Brain microvascular endothelial cell (primary cell): ENCODE data around the gene RALGAPA1.

Experiments used
- DNase-seq: peaks from one replicate; pipeline ENCODE4 v3.0.0-alpha.2; 2020
- H3K27ac ChIP-seq: fragments of 250-450 bp; sonication (Bioruptor Pico); 2 replicates; pipeline ENCODE4 v1.5.1; 2020; ENCODE audit warnings: mild to moderate bottlenecking, moderate library complexity
- H3K27me3 ChIP-seq: fragments of 250-450 bp; sonication (Bioruptor Pico); replicated peaks from 2 replicates; pipeline ENCODE4 v1.5.1; 2020; ENCODE audit warnings: mild to moderate bottlenecking
- H3K36me3 ChIP-seq: fragments of 250-450 bp; sonication (Bioruptor Pico); replicated peaks from 2 replicates; pipeline ENCODE4 v1.5.1; 2020; ENCODE audit warnings: mild to moderate bottlenecking
- H3K4me3 ChIP-seq: 2 replicates; pipeline ENCODE4 v1.5.1; 2011; ENCODE audit warnings: low read depth, mild to moderate bottlenecking, control low read depth, low read length, moderate library complexity
- in situ Hi-C: cut with HindIII; loops from 2 replicates; pipeline ENCODE4 v1.10.0; 2017; ENCODE audit warnings: low sequenced_read_pairs, low pct_ligation_motif_present
- TF ChIP-seq, protein P1 (sequence below): IDR thresholded peaks from 2 replicates; pipeline ENCODE4 v1.5.1; 2011; ENCODE audit warnings: low read depth, mild to moderate bottlenecking, moderate library complexity, low read length, control low read depth, inconsistent platforms; ENCODE audit errors: missing control alignments

RALGAPA1 gene

DNA sequence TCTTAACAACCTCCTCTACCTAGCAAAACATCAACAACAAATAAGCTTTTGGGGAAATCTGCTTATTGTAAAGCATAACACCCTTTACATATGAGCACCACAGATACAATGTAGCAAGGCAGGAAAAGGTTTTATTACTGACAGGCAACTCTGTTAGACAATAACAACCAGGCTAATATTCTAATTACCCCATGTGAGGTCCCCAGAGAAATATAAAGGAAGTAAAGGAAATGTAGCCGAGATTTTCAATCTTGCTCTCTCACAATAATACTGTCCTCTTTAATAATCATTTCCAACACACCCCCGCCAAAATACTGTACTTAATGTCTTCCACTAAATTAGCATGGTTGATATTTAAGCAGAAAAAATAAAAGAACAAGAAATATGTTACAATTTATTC lies 289.1 kb downstream of the RALGAPA1 start:
- in situ Hi-C loops: no loop called here

DNA sequence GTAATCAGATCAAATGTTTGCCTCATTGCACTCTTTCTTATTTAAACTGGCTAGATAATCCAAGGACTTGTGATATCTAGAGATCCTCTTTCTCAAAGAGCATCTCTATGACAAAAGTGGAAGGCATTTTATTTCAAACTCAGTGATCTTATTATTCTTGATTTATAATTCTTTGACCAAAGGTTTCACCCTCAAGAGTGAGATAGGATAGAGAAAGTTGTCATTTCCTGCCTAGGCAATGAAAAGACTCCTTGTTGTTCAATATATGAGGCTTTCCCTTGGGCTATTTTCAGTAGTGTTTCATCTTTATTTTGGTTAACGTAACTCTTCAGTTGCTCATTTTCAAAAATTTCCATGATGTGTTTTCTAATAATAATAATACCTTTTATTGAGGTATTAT lies 293.2 kb downstream of the RALGAPA1 start:
- no peaks in the 10 kb centered on the region for H3K36me3 ChIP-seq
- TF ChIP-seq, protein P1, sequence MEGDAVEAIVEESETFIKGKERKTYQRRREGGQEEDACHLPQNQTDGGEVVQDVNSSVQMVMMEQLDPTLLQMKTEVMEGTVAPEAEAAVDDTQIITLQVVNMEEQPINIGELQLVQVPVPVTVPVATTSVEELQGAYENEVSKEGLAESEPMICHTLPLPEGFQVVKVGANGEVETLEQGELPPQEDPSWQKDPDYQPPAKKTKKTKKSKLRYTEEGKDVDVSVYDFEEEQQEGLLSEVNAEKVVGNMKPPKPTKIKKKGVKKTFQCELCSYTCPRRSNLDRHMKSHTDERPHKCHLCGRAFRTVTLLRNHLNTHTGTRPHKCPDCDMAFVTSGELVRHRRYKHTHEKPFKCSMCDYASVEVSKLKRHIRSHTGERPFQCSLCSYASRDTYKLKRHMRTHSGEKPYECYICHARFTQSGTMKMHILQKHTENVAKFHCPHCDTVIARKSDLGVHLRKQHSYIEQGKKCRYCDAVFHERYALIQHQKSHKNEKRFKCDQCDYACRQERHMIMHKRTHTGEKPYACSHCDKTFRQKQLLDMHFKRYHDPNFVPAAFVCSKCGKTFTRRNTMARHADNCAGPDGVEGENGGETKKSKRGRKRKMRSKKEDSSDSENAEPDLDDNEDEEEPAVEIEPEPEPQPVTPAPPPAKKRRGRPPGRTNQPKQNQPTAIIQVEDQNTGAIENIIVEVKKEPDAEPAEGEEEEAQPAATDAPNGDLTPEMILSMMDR: no peak
- in situ Hi-C loops: no loop called here
- H3K27me3 ChIP-seq: no peaks in the 10 kb centered on the region
- DNase-seq: no peak
- no peak overlapping the region for H3K4me3 ChIP-seq
- no peak overlapping the region for H3K27ac ChIP-seq

More for the DNA sequence above, 289.1 kb downstream of the RALGAPA1 start:
- no peak for DNase-seq
- Histone ChIP-seq H3K27me3 (no peaks in the 10 kb centered on the region), H3K4me3 (no peak overlapping the region), H3K27ac (no peak overlapping the region), H3K36me3 (no peaks in the 10 kb centered on the region)
- TF ChIP-seq, protein P1: no peak

DNA sequence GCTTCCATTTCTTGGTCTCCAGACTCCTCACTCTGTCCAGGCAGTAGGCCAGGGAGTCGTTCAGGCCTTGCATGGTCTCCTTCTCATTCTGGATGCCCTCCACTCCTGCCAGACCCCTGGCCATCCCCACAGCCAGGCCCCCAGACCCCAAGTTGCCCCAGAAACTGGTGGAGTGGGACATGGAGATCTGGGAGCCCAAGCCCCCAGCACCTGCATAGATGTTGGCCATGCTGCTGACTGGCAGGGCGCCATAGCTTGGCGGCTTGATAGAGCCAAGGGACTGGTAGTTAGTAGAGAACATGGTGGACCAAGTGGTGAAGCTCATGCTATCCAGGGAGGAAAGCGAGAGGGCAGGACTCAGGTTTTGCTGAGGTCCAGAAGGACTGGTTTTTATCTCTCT lies 296.3 kb downstream of the RALGAPA1 start:
- in situ Hi-C loops: no loop called here
- Histone ChIP-seq H3K27ac (no peak overlapping the region), H3K27me3 (no peaks in the 10 kb centered on the region), H3K4me3 (no peak overlapping the region), H3K36me3 (no peaks in the 10 kb centered on the region)
- no peak for DNase-seq
- TF ChIP-seq, protein P1: no peak

DNA sequence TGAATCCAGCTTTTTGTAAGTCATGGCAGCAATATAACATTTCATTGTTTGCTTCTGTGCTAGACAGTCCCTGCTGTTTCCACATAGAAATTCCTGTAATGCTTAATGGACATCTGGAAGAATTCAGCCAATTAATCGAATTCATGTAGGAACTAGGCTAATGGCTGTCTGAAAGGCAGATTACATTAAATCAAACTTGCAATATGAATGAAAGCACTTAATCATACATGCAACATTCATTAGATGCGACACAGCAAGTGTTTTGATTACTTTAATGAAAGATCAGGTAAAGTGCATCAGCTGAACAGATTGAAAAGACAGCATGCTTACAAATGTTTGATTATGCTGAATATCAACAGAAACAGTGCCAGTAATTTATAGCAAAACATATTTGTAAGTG lies 299.2 kb downstream of the RALGAPA1 start:
- in situ Hi-C loops: no loop called here
- TF ChIP-seq, protein P1: no peak
- DNase-seq: no peak
- no peaks in the 10 kb centered on the region for H3K36me3 ChIP-seq
- H3K4me3 ChIP-seq: no peak overlapping the region
- H3K27ac ChIP-seq: no peak overlapping the region
- H3K27me3 ChIP-seq: no peaks in the 10 kb centered on the region

DNA sequence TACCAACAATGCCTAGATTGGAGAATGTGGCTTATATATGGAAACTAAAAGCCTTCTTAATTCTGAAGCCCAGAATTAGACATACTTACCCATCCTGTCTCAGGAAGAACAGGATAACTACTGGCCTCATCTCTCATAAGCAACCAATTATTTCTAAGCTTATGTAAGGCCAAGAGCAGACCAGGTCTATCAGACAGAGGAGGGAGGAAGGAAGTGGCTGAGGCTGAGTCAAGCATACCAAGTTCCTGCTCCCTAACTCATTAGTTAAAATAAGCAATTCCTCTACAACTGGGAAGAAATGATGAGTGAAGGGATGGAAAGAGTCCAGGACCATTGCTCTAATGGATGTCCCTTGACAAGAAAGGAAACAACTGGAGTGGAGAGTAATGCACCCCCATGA lies 302.2 kb downstream of the RALGAPA1 start:
- no peak overlapping the region for H3K27ac ChIP-seq
- in situ Hi-C loops: no loop called here
- H3K4me3 ChIP-seq: no peak overlapping the region
- DNase-seq: peak; percentile 5
- H3K27me3 ChIP-seq: no peaks in the 10 kb centered on the region
- TF ChIP-seq, protein P1: no peak
- no peaks in the 10 kb centered on the region for H3K36me3 ChIP-seq

GRCh38 chr14:35506461-35506860 lies 302.6 kb downstream of the RALGAPA1 start:
- no peaks in the 10 kb centered on the region for H3K27me3 ChIP-seq
- no peak overlapping the region for H3K4me3 ChIP-seq

More at GRCh38 chr14:35506461-35506860, 302.6 kb downstream of the RALGAPA1 start:
- no peak for DNase-seq
- TF ChIP-seq, protein P1: no peak
- Histone ChIP-seq H3K36me3 (no peaks in the 10 kb centered on the region), H3K27ac (no peak overlapping the region)
- in situ Hi-C loops: no loop called here
